ENCODE results near the gene EHBP1. TPM values are rescaled to one million over a fixed set of nuclear protein-coding genes. Genes with fewer than 3 reads are reported as not detected.
"Not testable (repeated sequence)": the region's sequence is repeated elsewhere in the genome, so short reads cannot be mapped to it uniquely, and the experiment has no call there.

Gene EHBP1
- total RNA-seq, 1 donor from 2014 or later: 25.6 TPM

DNA sequence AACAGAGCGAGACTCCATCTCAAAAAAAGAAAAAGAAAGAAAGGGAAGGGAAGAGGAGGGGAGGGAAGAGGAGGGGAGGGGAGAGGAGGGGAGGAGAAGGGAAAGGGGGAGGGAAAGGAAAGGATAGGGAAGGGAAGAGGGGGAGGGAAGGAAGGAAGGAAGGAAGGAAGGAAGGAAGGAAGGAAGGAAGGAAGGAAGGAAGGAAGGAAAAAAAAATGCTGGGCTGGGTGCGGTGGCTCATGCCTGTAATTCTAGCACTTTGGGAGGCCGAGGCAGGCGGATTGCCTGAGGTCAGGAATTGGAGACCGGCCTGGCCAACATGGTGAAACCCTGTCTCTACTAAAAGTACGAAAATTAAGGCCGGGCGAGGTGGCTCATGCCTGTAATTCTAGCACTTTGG lies 314.2 kb downstream of the EHBP1 start:
- H3K4me1 Mint-ChIP-seq (ENCODE audit: low read depth); H3K27ac Mint-ChIP-seq; H3K27me3 Mint-ChIP-seq (ENCODE audit: low read depth); H3K9me3 Mint-ChIP-seq; H3K36me3 Mint-ChIP-seq (ENCODE audit: low read depth); H3K4me3 Mint-ChIP-seq (ENCODE audit: low read depth); intact Hi-C loops (cut with micrococcal nuclease); DNase-seq (ENCODE audit: low spot score): not testable (repeated sequence)

DNA sequence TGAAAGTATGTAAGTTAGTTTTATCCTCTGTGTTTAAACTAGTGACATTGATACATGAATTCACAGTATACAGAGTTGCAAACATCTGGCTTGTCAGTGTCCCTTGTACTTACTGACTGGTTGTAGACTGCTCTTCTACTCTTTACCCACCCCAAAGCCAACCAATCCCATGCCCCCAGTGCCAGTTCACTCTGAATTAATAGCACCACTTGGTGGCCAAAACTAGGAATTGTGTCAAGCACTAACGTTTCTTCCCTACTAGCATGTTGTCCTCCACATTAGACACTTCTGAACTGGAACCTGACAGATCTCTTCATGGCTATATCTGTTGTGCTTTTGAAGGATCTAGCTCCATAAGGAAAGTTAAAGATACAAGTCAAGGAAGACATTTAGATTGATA lies 317.9 kb downstream of the EHBP1 start:
- Mint-ChIP-seq H3K4me1 (ENCODE audit: low read depth) (peaks cover 1% of the 10 kb centered on the region), H3K27me3 (ENCODE audit: low read depth) (no peaks in the 10 kb centered on the region), H3K4me3 (ENCODE audit: low read depth) (no peak overlapping the region), H3K9me3 (no peaks in the 10 kb centered on the region), H3K36me3 (ENCODE audit: low read depth) (no peaks in the 10 kb centered on the region), H3K27ac (no peak overlapping the region)
- intact Hi-C loops (cut with micrococcal nuclease): no loop called here
- no peak for DNase-seq (ENCODE audit: low spot score)

DNA sequence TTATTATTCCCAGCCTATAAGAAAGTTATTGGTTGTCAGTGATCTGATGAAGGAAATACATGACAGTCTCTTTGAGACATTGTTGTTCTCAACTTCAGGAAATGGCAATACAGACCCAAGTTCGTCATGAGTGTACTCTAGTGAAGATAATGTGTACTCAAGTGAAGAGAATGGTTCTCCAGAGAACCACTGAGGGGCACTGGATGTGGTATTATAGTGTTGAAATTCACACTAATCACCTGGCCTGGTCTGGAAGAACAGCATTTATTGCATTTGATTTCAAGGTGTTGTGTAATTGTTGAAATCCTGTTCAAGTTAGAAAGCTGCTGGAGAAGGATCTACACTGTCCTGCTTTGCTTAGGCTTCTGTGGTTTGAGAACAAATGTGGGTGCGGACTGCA lies 321.7 kb downstream of the EHBP1 start:
- Mint-ChIP-seq H3K27ac (no peak overlapping the region), H3K27me3 (ENCODE audit: low read depth) (no peaks in the 10 kb centered on the region), H3K4me3 (ENCODE audit: low read depth) (no peak overlapping the region), H3K4me1 (ENCODE audit: low read depth) (peaks cover 1% of the 10 kb centered on the region), H3K36me3 (ENCODE audit: low read depth) (no peaks in the 10 kb centered on the region), H3K9me3 (no peaks in the 10 kb centered on the region)
- intact Hi-C loops (cut with micrococcal nuclease): no loop called here
- no peak for DNase-seq (ENCODE audit: low spot score)

DNA sequence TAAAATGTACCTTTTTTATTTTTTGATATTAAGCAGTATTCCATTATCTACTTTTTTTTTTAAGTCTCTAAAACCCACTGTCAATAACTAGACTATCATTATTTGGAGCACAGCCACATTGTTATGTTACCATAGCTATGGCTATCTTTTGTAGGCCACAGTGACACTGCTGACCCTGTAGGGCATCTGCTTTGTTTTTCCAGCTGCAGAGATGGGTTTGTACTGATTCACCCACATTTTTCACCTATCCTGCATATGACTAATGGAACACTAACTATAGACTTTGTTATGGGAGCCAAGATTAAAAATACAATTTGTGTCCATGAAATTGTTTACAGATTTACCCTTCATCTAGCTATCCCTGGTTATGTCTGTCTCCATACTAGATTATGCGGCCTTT lies 323.5 kb downstream of the EHBP1 start:
- Mint-ChIP-seq H3K27me3 (ENCODE audit: low read depth) (no peaks in the 10 kb centered on the region), H3K4me1 (ENCODE audit: low read depth) (no peaks in the 10 kb centered on the region), H3K27ac (no peak overlapping the region), H3K36me3 (ENCODE audit: low read depth) (no peaks in the 10 kb centered on the region), H3K4me3 (ENCODE audit: low read depth) (no peak overlapping the region), H3K9me3 (no peaks in the 10 kb centered on the region)
- intact Hi-C loops (cut with micrococcal nuclease): no loop called here
- DNase-seq (ENCODE audit: low spot score): no peak

DNA sequence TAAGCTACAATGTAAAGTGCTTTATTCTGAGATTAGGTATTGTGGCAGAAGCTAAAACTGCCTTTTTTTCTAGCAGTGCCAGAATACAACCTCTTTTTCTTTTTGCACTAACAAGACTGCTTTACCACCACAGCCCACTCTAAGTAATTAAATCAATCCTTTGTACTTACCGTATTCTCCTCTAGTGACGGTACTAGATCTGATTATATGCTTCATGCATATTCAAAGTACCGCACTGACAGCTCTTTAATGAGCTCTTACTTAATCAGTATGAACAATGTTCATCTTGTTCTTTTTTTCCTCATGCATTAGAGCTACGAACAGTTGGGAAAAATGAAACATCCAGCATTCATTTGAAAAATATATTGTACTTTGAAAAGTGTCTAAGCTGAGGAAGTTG lies 329.0 kb downstream of the EHBP1 start:
- intact Hi-C loops (cut with micrococcal nuclease): no loop called here
- Mint-ChIP-seq H3K27me3 (ENCODE audit: low read depth) (no peaks in the 10 kb centered on the region), H3K4me3 (ENCODE audit: low read depth) (no peak overlapping the region), H3K27ac (no peak overlapping the region), H3K36me3 (ENCODE audit: low read depth) (no peaks in the 10 kb centered on the region), H3K9me3 (no peaks in the 10 kb centered on the region), H3K4me1 (ENCODE audit: low read depth) (no peaks in the 10 kb centered on the region)
- DNase-seq (ENCODE audit: low spot score): no peak

DNA sequence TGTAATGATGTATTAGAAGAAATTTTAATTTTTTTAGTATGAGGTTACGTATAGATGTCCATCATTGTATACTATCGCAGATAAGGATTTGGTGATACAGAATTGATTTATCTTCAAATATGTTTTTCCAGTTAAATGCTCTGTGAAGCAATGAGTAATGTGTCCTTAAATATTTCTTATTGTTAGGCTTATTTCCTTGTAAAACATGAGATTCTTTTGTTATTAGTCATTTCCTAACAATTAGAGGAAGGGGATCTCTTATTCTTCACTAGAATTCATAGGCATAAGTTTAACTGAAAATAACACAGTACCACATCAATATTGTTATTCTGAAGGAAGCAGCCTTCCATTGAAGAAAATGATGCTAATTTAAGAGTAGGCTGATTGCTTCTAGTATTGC lies 329.7 kb downstream of the EHBP1 start:
- Mint-ChIP-seq H3K4me3 (ENCODE audit: low read depth) (no peak overlapping the region), H3K36me3 (ENCODE audit: low read depth) (no peaks in the 10 kb centered on the region), H3K4me1 (ENCODE audit: low read depth) (no peaks in the 10 kb centered on the region), H3K9me3 (no peaks in the 10 kb centered on the region), H3K27ac (no peak overlapping the region), H3K27me3 (ENCODE audit: low read depth) (no peaks in the 10 kb centered on the region)
- intact Hi-C loops (cut with micrococcal nuclease): no loop called here
- no peak for DNase-seq (ENCODE audit: low spot score)

DNA sequence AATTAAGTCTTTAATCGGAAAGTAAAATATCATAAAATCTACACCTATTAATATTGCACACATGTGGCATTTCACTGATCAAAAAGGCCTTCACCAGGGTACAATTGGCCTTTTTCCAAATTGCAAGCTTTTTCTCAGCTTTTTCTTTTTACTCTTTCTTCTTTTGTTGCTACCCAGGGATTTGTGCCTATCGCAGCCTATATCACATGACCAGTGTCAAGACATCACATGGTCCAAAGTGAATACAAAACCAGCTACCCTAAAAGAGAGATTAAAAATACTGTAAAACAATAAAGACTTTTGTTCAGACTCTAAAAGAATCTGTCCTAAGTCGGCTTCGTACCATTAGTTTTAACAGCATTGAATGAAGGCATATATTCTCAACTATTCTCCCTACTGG lies 330.1 kb downstream of the EHBP1 start:
- DNase-seq (ENCODE audit: low spot score): no peak
- Mint-ChIP-seq H3K9me3 (no peaks in the 10 kb centered on the region), H3K27ac (no peak overlapping the region), H3K27me3 (ENCODE audit: low read depth) (no peaks in the 10 kb centered on the region), H3K36me3 (ENCODE audit: low read depth) (no peaks in the 10 kb centered on the region), H3K4me1 (ENCODE audit: low read depth) (no peaks in the 10 kb centered on the region), H3K4me3 (ENCODE audit: low read depth) (no peak overlapping the region)
- intact Hi-C loops (cut with micrococcal nuclease): no loop called here

DNA sequence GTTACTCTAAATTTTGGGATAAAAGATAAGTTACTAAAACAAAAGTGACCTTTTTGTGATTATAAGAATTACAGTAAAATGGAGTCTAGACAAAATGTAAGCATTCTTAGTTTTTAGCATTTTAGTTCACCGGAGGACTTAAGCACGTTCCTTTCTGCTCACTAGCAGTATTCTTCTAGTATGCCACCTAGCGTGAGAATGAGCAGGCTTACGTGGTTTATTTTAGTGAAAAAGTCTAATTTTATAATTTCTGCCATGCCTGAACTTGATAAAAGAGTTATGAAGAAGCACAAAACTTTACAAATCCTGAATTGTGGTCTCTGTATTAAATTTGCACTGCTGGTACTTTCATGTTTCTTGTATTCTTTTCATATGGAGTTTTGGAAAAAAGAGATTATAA lies 332.5 kb downstream of the EHBP1 start:
- no peak for DNase-seq (ENCODE audit: low spot score)
- Mint-ChIP-seq H3K36me3 (ENCODE audit: low read depth) (no peaks in the 10 kb centered on the region), H3K4me3 (ENCODE audit: low read depth) (no peak overlapping the region), H3K9me3 (no peaks in the 10 kb centered on the region), H3K27me3 (ENCODE audit: low read depth) (peaks cover 2% of the 10 kb centered on the region), H3K4me1 (ENCODE audit: low read depth) (no peaks in the 10 kb centered on the region), H3K27ac (no peak overlapping the region)
- intact Hi-C loops (cut with micrococcal nuclease): no loop called here

DNA sequence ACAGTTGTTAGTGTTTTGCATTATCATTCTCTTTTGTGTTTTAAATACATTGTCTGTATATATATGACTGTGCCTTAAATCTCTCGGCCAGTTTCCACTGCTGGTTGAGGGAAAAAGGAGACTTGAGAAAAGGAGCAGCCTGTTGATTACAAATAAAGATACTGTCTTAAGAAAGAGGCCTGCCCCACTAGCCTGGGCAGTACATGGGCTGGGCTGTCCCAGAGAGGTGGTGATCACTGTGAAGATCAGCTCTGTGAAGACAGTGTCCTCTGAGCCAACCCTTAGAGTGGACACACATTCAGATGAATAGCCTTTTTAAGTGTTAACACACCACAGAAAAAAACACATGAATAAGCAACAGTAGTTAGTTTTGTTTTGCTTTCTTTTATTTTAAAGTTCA lies 335.1 kb downstream of the EHBP1 start:
- Mint-ChIP-seq H3K27ac (no peak overlapping the region), H3K36me3 (ENCODE audit: low read depth) (no peaks in the 10 kb centered on the region), H3K9me3 (no peaks in the 10 kb centered on the region), H3K27me3 (ENCODE audit: low read depth) (peaks cover 14% of the 10 kb centered on the region), H3K4me1 (ENCODE audit: low read depth) (no peaks in the 10 kb centered on the region), H3K4me3 (ENCODE audit: low read depth) (no peak overlapping the region)
- DNase-seq (ENCODE audit: low spot score): no peak
- intact Hi-C loops (cut with micrococcal nuclease): no loop called here

DNA sequence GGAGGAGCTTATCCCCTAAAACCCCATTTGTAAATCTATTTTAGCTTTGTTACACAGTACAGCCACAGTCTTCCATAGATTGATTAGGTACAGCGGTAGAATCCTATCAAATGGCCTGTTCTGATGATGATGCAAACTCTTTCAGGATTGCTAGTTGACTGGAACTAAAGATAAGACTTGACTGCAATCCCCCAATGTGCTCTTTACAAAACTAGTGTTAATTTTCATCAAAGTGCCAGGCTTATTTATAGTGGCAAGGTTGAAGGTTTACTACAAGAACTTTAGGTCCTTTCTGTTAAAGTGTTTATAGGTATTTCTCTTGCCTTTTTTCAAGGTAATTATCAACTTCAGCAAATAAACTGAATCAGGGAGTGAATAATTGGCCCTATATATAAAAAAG lies 336.1 kb downstream of the EHBP1 start:
- H3K27me3 Mint-ChIP-seq (ENCODE audit: low read depth): peaks cover 23% of the 10 kb centered on the region
- H3K36me3 Mint-ChIP-seq (ENCODE audit: low read depth): no peaks in the 10 kb centered on the region
- intact Hi-C loops (cut with micrococcal nuclease): no loop called here
- no peak for DNase-seq (ENCODE audit: low spot score)
- no peaks in the 10 kb centered on the region for H3K4me1 Mint-ChIP-seq (ENCODE audit: low read depth)
- no peak overlapping the region for H3K4me3 Mint-ChIP-seq (ENCODE audit: low read depth)
- H3K9me3 Mint-ChIP-seq: no peaks in the 10 kb centered on the region
- H3K27ac Mint-ChIP-seq: no peak overlapping the region

DNA sequence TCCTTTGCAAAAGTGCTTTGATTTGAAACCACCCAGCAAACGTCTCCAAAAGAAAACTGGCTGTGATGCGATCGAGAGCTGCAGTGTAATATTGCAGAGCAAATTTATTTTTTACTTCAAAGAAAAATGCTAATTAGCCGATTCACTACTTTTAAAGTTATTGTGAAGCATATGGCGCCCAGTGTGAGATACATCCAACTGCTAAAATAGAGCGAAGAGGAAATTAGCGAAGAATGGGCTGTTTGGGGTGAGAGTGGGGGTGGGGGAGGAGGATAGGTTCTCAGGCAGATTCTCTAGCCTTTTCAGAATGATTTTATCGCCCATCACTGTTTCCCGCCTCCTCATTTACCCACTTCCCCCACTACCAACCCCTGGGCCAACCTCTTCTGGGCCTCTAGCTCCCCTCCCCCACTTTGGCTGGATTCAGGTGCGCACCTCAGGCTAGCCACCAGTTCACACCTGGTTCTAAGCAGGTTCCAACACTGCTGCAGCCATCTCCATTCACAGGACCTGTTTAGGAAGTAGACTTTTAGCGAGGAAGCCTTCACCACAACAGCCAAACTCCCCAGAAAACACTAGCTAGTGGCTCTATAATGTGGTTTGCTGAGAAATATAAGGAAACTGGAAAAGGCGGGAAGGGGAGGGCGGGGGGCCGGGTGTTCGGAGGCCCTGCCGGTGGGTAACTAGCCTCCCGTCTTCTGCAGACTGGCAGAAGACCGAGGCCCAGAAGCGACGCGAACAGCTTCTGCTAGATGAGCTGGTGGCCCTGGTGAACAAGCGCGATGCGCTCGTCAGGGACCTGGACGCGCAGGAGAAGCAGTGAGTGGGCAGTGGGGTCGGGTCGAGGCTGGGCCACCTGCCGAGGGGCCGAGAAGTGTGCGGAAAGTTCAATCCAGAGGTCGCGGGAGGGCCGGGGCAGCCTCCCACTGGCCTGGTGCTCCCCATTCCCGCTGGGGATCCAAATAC lies 339.1 kb downstream of the EHBP1 start:
- H3K9me3 Mint-ChIP-seq: no peaks in the 10 kb centered on the region
- no peaks in the 10 kb centered on the region for H3K36me3 Mint-ChIP-seq (ENCODE audit: low read depth)
- no peak overlapping the region for H3K27ac Mint-ChIP-seq
- H3K27me3 Mint-ChIP-seq (ENCODE audit: low read depth): peaks cover 51% of the 10 kb centered on the region
- intact Hi-C loops (cut with micrococcal nuclease): no loop called here
- DNase-seq (ENCODE audit: low spot score): no peak
- H3K4me3 Mint-ChIP-seq (ENCODE audit: low read depth): no peak overlapping the region
- H3K4me1 Mint-ChIP-seq (ENCODE audit: low read depth): peaks cover 3% of the 10 kb centered on the region

DNA sequence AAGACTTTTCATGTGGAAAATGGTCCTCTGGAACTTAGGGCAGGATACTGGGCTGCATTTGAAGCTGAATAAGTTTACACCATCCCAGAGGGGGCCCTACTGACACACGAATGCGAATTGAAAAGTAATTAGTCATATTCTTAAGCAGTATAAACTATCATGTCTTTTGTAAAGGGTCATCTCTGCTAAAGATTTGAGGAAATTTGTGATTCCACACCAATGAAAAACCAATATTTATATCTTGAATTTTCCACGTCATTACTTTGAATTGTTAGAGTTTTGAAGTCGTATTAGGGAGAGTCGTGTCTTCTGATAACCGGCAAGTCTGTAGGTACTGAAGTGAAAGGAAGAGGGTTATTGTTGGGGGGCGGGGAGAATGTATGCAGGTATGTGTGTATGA lies 341.0 kb downstream of the EHBP1 start:
- intact Hi-C loops (cut with micrococcal nuclease): loop anchor here (2.0 kb wide), 1 partner anchor 258 kb away; no protein-coding TSS in a partner anchor
- Mint-ChIP-seq H3K4me3 (ENCODE audit: low read depth) (no peak overlapping the region), H3K27ac (no peak overlapping the region)

DNA sequence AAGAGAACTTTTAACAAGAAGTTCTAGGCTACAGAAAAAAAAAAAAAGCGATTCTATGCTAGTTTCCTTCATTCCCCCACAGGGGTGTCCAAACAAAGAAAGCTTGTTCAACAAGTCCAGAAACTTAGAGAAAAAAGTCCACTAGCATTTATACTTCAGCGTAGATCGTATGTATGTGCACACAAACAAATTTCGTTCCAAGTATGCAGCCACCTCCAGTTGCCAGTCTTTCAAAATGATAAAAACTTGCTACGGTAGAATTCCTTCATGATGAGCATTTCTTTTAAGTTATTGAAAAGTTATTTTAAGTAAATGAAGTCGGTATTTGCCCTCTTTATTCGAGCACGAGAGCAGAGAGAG lies 341.4 kb downstream of the EHBP1 start:
- Mint-ChIP-seq H3K36me3 (ENCODE audit: low read depth) (no peaks in the 10 kb centered on the region), H3K9me3 (no peaks in the 10 kb centered on the region), H3K4me3 (ENCODE audit: low read depth) (no peak overlapping the region), H3K27ac (no peak overlapping the region), H3K4me1 (ENCODE audit: low read depth) (peaks cover 10% of the 10 kb centered on the region), H3K27me3 (ENCODE audit: low read depth) (peaks cover 59% of the 10 kb centered on the region)
- intact Hi-C loops (cut with micrococcal nuclease): loop anchor here (2.0 kb wide), 1 partner anchor 258 kb away; no protein-coding TSS in a partner anchor
- no peak for DNase-seq (ENCODE audit: low spot score)

More for the DNA sequence above, 341.0 kb downstream of the EHBP1 start:
- peaks cover 61% of the 10 kb centered on the region for H3K27me3 Mint-ChIP-seq (ENCODE audit: low read depth)
- H3K36me3 Mint-ChIP-seq (ENCODE audit: low read depth): no peaks in the 10 kb centered on the region
- DNase-seq (ENCODE audit: low spot score): no peak
- no peaks in the 10 kb centered on the region for H3K9me3 Mint-ChIP-seq
- H3K4me1 Mint-ChIP-seq (ENCODE audit: low read depth): peaks cover 10% of the 10 kb centered on the region

All from activated T-helper 2 cell treated with anti-CD3 and anti-CD28 coated beads, Interferon-gamma antibody, Interleukin-2, Interleukin-4, amounts not matched to agents 10 μg/mL and 5 μg/mL and 100 μg/mL, durations not matched to agents 14 hours and 24 hours and 36 hours (primary cell).